Measurements from ENCODE around the gene KAT5.
"Not testable (repeated sequence)": the region's sequence is repeated elsewhere in the genome, so short reads cannot be mapped to it uniquely, and the experiment has no call there.

KAT5 gene

DNA sequence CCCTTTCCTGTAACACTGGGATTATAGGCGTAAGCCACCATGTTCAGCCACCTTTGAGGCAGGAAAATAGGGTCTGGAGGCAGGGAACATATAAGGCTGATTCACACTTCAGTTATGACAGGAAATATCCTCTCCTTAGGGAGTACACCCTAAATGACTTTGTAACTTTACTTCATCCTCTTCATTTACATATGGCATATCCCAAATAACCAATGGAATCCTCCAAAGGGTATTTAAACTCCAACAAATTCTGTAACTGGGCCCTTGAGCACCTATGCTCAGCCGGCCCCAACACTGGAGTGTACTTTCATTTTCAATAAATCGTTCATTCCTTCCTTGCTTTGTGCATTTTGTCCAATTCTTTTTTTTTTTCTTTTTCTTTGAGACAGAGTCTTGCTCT is 1.6 kb upstream of the KAT5 start:
- no peak for DNase-seq

DNA sequence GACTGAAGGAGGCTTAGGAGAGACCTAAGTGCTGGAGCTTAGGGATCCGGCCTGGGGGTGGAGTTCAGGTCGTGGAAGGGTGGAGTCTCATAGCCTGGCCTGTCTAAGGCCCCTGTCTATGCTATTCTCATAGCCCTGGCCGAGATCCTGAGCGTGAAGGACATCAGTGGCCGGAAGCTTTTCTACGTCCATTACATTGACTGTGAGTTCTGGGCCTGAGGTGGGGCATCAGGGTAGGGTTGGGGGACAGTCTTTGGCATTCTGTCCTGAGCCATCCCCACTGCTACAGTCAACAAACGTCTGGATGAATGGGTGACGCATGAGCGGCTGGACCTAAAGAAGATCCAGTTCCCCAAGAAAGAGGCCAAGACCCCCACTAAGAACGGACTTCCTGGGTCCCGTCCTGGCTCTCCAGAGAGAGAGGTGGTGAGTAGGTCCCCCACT is 603 bp downstream of the KAT5 start:
- DNase-seq, result no peak

DNA sequence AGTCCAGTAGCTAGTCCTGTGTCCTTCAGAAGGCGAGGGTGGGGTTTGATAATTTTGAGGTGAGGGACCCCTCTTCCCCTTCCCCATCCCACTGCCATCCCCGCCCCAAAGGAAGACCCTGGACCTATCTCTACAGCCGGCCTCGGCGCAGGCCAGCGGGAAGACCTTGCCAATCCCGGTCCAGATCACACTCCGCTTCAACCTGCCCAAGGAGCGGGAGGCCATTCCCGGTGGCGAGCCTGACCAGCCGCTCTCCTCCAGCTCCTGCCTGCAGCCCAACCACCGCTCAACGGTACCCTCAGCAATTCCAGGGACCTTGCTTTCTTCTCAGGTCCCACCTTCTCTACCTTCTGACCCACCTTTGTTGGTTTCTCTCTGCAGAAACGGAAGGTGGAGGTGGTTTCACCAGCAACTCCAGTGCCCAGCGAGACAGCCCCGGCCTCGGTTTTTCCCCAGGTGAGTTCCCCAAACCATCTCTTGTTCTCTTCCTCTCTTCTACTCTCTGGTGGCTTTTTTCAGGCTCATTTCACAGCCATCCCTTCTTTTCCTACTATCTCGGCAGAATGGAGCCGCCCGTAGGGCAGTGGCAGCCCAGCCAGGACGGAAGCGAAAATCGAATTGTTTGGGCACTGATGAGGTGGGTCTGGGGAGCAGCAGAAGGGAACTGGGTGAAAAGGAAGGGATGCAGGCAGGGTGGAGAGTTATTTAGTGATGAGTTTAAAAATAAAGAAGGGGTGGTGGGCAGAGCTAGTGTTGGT is 1.3 kb downstream of the KAT5 start:
- DNase-seq, result no peak

DNA sequence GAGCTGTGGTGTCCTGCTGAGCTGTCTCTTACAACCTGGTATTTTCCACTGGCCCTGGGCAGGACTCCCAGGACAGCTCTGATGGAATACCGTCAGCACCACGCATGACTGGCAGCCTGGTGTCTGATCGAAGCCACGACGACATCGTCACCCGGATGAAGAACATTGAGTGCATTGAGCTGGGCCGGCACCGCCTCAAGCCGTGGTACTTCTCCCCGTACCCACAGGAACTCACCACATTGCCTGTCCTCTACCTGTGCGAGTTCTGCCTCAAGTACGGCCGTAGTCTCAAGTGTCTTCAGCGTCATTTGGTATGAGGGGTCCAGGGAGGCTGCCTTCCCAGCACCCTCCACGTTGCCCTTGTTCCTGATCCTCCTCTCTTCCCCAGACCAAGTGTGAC is 2.4 kb downstream of the KAT5 start:
- DNase-seq, result no peak

DNA sequence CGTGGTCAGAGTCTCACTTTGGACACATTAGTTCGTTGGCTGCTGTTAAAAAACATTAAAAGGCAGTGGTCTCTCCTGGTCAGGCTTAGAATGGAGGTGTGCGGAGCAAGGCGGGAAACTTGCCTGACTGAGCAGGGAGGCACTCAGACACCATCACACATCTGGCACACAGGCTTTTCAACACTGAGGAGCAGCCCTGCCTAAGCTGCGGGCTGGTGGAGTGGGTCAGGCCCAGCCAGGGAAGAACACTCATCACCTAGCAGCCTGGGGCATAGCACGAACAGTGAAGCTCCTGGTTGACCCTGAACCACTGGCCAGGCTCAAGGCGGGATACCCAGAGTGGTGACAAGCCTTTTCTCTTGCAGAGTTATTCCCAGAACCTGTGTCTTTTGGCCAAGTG is 4.2 kb downstream of the KAT5 start:
- DNase-seq, result no peak

DNA sequence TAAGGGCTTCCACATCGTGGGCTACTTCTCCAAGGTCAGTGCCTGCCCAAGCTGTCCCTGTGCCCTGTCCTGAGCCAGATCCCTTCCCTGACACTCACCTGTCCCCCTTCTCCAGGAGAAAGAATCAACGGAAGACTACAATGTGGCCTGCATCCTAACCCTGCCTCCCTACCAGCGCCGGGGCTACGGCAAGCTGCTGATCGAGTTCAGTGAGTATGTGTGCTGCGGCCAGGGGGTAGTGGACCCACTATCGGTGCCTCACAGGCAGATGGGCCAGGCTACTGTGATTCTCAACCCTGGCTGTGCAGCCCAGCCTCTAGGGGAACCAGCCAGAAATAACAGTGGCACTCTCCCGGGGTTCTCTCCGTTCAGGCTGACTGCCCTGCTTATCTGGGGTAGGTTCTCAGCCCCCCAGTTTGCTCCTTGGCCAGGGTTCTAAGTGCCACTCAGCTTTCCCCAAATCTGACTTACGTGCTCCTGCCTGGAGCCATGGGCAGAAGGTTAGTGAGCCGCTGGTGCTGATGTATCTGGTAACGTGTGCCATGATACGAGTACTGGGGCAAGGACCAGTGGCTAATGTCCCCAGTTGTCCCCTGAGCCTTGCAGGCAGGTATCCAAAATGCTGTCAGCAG is 4.8 kb downstream of the KAT5 start:
- DNase-seq, result no peak

DNA sequence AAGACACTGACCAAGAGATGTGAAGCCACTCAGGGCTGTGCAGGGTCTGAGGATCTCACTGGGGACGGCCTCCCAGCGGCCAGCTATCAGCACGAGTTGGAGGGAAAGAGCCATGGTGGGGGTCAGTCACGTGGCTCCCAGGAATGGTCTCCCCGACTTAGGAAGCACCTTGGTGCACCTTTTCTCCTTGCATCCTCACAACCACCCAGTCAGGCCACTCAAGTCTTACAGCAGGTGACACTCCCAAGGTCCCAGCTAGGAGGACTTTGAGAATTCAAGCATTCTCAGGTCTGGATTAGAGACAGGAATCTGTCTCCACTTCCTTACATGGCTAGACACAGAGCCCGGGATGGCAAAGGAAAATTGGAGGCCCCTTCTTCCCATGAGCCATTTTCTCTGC is 5.9 kb downstream of the KAT5 start:
- DNase-seq, result no peak

DNA sequence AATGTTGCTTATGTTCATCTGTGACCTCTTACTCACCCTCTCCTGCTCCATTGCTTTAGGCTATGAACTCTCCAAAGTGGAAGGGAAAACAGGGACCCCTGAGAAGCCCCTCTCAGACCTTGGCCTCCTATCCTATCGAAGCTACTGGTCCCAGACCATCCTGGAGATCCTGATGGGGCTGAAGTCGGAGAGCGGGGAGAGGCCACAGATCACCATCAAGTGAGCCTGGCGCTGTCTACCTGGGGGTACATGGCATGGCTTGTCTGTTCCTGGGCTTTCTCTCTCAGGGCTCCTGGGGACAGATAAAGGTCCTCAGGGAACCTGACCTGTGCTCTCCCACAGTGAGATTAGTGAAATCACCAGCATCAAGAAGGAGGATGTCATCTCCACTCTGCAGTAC is 6.5 kb downstream of the KAT5 start:
- no peak for DNase-seq

DNA sequence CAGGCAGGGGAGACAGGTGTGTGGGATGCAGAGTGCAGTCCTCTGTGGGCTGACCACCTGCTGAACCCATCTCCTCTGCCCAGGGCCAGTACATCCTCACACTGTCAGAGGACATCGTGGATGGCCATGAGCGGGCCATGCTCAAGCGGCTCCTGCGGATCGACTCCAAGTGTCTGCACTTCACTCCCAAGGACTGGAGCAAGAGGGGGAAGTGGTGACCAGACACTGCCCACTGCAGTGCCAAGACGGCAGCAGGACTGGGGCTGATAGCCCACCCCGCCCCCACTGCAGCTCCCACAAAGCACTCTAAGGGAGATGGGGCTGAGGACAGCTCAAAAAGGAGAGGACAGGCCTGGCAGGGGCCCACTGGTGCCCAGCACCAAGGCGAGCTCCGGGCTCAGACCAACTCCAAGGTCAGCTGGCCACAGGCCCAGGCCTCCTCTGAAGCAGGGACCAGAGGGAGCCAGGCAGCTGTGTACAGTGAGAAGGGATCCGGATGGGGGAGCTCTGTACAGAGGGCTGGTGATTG is 7.0 kb downstream of the KAT5 start:
- no peak for DNase-seq

DNA sequence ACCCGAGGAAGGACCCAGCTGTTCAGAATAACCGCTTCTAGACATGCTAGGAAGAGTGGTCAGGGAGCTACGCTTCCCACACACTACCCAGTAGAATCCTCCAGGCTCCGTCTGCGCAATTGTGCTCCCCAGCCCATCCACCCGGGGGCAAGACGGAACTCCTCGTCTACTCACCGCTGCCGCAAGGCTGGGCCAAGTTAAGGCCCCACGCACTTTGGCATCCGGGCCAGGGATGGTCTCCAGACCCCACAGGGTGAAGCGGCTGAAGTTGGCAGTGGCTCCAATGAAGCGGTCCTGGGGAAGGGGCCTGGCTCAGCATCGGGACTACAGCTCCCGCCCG is 7.8 kb downstream of the KAT5 start:
- no peak for DNase-seq

DNA sequence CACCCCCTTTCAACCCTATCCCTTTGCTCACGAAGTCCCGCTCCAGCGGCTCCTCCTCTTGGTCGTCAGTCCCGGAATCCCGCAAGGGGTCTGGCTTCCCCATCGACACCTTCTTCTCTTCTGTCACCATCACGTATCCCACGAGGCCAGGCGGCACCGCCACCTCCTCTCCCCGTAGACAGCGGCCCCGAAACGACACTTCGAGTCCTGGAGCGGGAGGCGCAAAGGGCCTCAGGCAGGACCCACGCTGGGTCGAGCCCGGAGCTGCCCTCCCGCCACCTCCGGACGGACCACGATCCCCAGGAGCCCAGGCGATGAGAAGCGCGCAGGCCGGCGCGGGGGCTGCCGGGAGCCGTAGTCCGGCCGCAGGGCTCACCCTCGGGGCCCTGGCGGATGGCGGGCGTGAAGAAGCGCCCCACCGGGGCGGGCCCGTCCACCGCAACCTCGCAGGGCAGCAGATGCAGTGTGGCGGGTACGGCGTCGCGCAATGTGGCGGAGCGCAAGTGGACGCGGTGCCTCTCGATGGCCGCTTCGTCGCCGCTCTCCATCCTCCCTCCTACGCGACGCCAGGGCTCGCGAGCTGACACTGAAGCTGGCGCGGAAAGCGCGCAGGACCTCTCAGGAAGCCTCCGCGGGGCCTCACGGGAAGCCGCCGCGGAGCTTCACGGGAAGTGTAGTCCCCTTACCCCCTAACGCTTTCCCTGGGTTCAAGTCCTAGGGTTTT is 8.3 kb downstream of the KAT5 start, which contains the start of gene RNASEH2C:
RNASEH2C (minus strand) TSS at position 588 of the 724 bp plus-strand sequence; CDS start at position 548, 40 bp downstream.
- DNase-seq, result peak; percentile 79

DNA sequence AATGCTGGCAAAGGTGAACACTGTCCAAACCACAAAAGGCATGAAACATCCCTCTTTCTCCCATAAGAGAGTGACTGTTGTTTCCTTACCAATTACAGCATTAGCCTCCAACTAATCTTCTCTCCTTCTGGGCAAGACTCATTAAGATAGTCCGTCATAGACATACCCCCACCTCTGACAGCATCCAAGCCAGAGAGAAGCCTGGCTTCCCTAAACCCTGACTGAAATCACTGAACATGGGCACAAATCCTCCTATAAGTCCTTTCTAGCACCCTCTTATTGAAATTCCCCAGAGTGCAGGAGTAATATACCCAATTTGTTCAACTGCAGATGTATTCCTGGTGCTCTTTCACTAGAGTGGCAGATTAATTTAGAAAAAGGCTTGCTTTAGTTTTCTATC is 10.2 kb downstream of the KAT5 start:
- no peak for DNase-seq

DNA sequence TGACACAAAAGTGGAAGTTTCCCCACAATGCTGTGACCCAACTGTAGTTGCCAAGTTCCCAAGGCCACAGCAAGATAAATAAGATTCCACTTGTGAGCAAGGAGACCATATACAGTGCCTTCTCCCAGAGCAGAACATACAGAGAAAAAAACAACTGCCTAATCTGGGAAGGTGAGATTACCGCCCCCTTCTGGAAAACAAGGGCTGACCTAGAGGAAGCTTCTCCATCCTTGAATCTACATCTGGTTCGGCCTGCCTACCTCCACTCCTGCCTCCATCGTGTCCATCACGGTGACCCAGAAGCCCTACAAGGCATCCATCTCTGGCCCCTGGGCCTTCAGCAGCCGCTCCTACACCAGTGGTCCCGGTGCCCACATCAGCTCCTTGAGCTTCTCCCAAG is 14.6 kb downstream of the KAT5 start:
- no peak for DNase-seq

DNA sequence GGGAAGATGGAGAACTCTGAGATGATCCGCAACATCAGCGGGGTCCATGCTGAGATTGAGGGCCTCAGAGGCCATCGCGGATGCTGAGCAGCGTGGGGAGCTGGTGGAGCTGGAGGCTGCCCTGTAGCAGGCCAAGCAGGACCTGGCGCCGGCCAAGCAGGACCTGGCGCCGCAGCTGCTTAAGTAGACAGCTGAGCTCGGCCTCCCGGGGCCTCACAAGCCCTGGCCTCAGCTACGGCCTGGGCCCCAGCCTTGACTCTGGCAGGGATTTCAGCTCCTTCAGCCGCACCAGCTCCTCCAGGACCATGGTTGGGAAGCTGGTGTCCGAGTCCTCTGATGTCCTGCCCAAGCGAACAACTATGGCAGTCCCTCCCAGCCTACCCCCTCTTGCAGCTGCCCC is 15.8 kb downstream of the KAT5 start:
- no peak for DNase-seq

DNA sequence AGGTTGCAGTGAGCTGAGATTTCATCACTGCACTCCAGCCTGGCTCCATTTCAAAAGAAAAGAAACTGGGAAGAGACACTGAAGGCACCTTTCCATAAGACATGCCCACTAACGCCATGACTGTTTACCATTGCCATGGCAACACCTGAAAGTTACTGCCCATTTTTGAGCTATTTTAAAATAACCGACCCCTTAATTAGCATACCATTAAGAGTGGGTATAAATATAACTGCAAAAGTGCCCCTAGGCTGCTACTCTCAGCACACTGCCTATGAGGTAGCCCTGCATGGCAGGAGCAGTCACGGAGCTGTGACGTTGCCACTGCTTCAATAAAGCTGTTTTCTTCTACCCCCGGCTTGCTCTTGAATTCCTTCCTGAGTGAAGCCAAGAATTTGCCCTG is 18.4 kb downstream of the KAT5 start:
- no peak for DNase-seq

DNA sequence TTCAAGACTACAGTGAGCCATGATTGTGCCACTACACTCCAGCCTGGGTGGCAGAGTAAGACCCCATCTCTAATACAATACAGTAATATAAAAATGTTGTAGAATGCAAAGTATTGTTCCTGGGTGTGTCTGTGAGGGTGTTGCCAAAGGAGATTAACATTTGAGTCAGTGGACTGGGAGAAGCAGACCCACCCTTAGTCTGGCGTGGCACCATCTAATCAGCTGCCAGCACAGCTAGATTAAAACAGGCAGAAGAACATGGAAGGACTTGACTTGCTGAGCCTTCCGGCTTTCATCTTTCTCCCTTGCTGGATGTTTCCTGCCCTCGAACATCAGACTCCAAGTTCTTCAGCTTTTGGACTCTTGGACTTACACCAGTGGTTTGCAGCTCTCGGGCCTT is 23.1 kb downstream of the KAT5 start:
- DNase-seq, result not testable (repeated sequence)

DNA sequence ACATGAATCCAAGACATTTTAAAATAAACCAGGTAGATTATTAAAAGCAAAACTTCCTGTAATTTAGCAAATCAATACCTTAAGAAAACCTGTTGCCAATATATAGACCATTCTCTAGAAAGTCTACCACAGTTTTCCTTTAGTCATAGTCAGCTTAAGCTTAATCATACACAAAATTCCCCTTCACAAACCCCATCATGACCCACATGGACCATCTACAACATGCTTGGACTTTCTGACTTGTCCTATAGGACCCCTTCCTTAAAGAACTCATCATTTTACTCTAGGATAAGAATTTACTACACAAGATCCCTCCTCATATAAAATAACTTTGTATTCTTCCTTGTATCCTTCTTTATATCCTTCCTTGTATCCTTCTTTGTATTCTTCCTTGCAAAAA is 24.8 kb downstream of the KAT5 start:
- DNase-seq, result no peak

DNA sequence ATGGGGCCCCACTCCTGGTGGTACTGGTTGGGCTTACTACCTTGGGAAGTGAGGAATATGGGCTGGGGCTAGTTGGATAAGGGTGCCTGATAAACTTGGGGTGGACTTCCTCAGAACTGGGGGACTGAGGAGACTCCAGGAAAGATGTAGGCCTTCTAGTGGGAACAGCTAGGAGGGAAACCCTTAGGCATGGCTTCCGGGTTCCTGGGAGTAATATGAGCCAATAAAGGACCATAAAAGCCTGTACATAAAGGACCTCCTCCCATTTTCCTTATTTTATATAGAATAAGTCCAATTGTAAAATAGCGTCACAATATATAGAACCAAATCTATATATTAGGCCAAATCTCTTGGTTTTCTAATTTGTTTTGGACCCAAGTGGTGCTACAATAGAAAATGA is 27.0 kb downstream of the KAT5 start:
- no peak for DNase-seq

DNA sequence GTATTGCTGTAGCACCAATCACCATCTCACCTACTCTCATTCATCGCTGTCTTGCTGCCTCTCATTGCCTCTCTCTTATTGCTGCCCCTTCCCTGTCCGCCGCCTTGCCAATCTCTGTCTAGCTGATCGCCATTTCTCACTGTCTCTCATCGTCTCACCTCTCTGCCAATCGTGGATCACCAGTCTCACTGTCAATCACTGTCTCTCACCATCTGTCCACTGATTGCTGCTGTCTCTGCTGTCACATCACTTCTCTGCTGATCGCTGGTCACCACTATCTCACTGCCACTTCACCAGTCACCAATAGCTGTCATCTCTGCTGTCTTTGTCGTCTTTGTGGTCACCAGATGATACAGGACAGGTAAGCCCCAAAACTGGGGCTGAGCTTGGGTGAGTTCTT is 29.1 kb downstream of the KAT5 start:
- DNase-seq, result no peak

DNA sequence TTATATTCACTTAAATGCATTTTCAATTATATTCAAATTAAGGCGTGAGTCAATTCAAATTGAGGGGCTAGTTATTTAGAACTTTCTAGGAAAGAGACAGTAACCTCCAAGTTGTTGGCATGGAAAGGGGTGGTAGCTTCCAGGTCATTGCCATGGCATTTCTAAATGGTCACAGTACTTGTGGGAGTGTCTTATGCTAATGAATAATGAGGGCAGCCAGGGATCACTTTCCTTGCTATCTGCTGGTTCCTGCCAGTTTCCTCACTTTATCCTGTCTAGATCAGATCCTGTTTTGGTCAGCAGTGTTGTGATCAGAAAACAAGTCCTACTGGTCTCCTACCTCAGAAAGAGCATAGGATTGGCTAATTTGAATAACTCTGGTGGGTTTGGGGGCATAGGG is 30.3 kb downstream of the KAT5 start:
- no peak for DNase-seq

DNA sequence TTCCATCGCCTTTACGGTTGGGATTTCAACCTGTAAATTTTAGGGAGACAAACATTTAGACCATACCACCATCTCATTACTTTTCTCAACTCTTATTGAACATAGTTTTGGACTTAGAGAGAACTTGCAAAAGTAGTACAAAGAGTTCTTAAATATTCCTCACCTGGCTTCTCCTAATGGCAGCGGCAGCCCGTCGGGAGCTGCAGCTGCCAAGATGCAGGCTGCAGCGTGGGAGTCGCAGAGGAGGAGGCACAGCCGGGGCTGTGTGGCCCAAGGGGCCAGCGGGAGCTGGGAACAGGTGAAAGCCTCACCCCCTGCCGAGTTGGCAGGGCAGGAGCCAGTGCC is 31.6 kb downstream of the KAT5 start:
- no peak for DNase-seq

DNA sequence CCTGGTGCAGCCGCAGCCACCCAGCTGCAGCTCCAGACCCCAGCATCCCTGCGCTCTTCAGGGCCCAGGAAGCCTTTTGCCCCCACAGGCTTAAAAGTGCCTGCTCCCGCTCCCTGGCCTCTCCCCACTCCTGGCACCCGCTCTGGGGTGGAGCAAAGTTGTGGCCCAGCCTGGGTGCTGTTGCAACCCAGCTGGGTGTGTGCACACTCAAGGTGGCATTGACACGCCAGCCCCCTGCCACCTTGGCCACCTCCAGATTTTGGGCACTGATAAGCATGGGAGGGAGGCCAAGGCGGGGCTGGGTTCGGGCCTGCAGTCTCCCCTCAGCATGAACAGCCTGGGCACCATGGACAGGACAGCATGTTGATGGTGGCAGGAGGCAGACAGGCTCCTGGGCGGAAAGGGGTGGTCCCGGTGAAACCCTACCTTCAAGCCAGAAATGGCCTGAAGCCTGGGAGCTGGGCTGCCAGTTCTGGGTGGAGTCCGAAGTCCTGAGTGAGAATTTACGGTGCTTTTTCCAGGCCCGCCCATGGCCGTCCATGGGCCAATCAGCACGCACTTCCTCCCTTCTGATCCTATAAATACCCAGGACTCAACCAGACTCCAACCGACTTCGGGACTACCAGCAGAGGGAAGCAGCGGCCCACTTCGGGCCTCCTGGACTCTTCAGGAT is 32.1 kb downstream of the KAT5 start:
- DNase-seq, result no peak

DNA sequence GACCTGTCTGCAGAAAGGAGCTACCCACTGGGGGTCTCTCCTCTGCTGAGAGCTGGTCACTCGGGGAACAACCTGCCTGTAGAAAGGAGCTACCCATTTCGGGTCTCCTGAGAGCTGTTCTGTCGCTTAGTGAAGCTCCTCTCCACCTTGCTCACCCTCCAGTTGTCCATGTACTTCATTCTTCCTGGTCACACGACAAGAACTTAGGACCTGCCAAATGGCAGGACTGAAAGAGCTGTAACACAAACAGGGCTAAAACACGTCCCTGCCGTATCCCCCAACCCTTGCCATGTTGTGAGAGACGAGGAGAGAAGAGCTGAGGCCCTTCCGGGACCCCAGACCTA is 32.6 kb downstream of the KAT5 start:
- no peak for DNase-seq

DNA sequence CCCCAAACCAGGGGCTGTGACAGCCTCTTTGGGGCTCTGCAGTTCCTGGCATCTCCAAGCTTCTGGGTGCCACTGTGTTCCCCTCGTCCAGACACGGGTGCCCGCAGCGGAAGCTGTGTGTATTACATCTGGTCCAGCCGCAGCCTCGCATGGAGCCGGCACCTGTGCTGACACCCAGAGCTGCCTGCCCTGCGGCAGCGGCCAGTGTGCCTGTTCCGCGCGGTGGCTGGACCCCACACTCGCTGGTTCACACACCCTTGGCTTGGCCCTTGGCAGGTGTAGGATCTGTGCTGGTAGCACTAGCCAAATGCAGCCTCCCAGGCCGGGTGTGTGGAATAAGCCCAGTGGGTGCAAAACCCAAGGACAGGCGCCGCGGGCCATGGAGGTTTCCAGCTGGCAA is 33.0 kb downstream of the KAT5 start:
- DNase-seq, result no peak
